HG03558 (cell line): Measurements from ENCODE around the gene CGB1.
"Not testable (repeated sequence)": the region's sequence is repeated elsewhere in the genome, so short reads cannot be mapped to it uniquely, and the experiment has no call there.

ENCODE experiments used
- ATAC-seq: cut with Tn5 transposase; IDR thresholded peaks from one replicate; pipeline ENCODE4 v1.9.1; 2021; ENCODE audit warnings: moderate number of reproducible peaks; ENCODE audit not compliant: unreplicated experiment; ENCODE audit errors: extremely low read depth

The CGB1 gene

DNA sequence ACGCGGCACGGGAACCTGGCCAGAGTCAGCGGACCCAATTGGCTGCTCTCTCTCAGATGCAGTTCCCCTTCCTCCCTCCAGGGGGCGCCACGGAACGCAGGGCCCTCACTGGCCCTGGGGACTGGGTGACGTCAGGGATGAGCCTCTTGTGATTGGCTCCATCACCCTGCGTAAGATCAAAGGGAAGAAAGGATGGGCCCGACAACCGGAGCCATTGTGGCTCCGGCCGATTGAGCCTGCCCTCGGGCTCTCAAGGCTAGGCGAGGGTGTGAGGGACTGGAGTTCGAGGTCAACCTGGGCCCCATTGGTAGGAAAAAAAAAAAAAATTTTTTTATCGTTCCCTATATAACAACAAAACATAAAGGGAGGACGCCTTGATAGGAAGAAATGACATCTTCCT is at the start of gene CGB1:
Gene CGB1 (minus strand): TSS at position 81 of the 400 bp plus-strand sequence. CDS start 184 bp downstream, outside the sequence.
- not testable (repeated sequence) for ATAC-seq

DNA sequence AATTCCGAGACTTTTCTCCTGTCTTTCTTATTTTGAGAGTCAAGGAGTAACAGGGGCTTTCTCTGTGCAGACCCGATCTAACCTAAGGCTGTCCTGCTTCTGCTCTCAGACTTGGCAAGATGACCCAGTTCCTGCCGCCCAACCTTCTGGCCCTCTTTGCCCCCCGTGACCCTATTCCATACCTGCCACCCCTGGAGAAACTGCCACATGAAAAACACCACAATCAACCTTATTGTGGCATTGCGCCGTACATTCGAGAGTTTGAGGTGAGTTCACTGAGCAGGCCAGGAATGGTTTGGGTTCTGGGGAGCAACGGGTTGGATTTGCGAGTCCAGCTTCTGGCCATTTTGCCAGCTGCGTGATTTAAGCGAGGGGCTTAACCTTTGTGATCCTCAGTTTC is 49.6 kb upstream of the CGB1 start:
- no peak for ATAC-seq

DNA sequence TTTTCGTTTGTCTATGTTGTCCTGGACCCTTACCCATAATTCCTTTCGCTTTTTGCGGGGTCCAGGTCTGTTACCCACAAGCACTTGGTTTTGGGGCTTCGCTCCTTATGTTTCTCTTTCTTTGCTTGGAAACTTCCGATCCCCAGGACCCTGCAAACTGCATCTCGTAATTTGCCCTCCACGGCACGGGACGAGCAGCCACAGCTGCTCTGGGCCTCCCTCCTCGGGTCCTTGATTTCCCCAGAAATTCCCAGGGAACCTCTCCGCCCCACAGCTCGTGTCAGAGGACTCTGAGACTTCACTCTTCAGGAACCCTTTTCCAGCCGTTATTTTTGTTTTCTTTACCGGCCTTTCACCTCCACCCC is 49.2 kb upstream of the CGB1 start:
- ATAC-seq, result no peak

DNA sequence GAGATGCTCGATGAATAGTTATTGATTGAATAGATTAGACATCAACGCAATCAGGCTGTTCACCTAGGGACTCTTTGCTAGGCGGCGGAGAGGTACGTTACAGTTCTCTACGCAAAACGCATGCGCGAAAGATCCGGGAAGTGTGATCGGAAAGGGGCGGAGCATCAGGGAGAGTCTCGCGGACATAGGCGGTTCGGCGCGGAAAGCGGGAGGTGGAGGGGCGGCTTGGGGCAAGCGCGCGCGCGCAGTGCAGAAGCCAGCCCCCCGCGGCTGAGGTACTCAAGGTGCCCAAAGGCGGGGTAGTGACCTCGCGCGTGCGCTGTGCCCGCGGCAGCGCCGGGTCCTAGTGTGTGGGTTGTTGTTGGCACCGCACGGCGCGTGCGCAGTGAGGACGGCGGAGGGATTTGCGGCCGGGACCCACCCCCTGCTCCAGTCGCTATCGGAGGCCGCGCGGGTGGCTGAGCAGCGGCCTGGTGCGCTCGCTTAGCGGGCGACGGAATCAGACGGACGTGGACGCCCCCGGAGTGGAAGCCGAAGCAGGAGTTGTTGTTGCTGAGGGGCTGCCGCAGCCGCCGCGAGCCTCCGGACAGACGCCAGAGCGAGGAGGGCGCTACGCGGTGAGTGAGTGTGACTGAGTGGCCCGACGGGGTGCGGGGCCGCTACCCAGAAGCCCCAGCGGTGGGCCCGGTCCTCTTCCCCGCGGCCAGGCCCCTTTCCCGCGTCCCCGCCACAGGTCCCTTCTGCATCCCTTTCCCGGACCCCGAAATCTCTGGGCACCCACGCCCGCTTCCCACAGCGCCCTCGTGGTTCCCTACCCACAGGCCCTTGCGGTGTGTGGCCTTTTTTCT is 48.5 kb upstream of the CGB1 start, which contains the start of gene SNRNP70:
Gene SNRNP70 (plus strand): TSS at position 432 of the 848 bp plus-strand sequence. CDS start 964 bp downstream, outside the sequence.
- ATAC-seq, result peak; percentile 78

DNA sequence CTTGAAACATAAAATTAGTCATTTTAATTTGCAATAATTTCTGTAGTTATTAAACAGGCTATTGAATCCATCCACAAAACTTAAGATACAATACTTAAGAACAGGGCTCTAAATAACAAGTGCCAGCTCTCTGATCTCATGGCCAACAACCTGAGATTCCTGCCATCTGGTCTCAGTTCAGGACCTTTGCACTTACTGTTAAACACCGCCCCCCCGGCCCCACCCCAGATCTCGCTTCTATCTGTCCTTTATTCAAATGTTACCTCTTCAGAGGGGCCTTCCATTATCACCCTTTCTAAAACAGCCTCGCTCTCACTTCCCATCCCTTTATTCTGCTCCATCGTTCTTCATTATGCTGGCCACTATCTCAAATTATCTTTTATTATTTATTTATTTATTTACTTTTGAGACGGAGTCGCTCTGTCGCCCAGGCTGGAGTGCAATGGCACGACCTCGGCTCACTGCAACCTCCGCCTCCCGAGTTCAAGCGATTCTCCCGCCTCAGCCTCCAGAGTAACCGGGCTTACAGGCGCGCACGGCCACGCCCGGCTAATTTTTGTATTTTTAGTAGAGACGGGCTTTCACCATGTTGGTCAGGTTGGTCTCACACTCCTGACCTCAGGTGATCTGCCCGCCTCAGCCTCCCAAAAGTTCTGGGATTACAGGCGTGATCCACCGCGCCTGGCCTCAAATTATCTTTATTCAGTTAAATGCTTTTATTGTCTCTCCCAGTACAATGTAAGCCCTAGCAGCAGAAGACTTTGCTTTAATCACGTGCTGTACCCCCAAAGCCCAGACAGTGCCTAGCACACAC is 47.7 kb upstream of the CGB1 start:
- no peak for ATAC-seq

DNA sequence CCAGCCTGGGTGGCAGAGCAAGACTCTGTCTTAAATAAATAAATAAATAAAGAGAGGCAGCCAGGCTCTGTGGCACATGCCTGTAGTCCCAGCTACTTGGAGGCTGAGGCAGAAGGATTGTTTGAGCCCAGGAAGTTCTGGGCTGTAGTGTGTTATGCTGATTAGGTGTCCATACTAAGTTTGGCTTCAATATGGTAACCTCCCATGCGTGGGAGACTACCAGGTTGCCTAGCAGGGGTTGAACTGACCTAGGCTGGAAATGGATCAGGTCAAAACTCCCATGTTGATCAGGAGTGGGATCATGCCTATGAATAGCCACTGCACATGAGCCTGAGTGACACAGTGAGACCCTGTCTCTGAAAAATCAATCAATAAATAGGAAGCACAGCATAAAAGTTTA is 44.6 kb upstream of the CGB1 start:
- no peak for ATAC-seq

DNA sequence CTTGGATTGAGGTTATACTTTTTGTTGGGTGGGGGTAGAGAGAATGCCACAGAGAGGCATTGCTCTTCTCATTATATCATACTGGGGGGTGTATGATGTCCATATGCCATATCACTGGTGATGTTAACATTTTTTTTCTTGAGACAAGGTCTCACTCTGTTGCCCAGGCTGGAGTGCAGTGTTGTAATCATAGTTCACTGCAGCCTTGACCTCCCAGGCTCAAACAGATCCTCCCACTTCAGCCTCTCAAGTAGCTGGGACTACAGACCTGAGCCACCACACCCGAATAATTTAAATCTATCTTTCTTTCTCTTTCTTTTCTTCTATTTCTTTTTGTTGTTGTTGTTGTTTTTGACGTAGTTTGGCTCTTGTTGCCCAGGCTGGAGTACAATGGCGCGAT is 43.7 kb upstream of the CGB1 start:
- ATAC-seq, result no peak

DNA sequence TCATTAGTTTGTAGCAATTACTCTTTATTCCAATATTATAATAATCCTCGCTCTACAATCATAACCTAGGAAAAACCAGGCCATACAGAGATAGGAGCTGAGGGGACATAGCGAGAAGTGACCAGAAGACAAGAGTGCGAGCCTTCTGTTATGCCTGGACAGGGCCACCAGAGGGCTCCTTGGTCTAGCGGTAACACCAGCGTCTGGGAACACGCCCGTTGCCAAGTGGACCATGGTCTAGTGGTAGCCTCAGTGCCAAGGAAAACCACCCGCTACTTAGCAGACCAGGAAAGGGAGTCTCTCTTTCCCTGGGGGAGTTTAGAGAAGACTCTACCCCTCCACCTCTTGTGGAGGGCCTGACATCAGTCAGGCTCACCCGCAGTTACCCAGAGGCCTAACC is 38.2 kb upstream of the CGB1 start:
- ATAC-seq, result not testable (repeated sequence)

DNA sequence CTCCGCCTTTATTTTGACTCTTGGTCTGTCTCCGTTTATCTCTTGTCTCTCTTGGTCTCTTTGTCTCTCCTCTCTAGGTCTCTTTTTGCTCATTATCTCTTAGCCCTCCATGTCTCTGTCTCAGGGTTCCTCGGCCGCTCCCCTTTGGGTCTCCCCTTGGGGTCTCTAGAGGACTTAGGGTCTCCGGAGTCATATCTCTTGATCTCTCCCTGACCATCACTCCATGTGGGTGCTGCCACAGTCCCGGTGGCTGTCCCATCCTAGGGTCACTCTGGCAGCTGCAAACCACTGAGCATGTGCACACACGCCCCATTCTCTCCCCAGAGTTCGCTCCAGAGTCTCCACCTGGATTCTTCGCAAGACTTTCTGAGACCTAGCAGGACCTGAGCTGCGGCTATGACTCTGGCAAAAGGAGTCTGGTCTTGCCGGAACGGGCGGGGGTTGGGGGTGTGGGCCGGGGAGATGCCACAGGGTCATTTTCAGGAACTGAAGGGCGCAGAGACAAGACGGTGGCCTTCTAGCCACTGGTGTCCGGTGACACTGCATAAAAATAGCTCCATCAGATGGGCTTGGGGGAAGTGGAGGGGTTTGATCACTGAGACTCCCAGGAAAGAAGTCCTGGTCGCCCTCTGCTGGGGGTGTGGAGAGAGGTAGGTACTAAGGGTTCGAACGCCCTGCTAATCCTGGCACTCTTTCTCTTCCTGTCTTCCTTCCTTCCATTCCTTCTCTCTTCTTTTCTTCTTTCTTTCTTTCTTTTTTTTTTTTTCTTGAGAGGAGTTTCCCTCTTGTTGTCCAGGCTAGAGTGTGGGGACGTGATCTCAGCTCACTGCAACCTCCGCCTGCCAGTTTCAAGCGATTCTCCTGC is 37.1 kb upstream of the CGB1 start:
- no peak for ATAC-seq

DNA sequence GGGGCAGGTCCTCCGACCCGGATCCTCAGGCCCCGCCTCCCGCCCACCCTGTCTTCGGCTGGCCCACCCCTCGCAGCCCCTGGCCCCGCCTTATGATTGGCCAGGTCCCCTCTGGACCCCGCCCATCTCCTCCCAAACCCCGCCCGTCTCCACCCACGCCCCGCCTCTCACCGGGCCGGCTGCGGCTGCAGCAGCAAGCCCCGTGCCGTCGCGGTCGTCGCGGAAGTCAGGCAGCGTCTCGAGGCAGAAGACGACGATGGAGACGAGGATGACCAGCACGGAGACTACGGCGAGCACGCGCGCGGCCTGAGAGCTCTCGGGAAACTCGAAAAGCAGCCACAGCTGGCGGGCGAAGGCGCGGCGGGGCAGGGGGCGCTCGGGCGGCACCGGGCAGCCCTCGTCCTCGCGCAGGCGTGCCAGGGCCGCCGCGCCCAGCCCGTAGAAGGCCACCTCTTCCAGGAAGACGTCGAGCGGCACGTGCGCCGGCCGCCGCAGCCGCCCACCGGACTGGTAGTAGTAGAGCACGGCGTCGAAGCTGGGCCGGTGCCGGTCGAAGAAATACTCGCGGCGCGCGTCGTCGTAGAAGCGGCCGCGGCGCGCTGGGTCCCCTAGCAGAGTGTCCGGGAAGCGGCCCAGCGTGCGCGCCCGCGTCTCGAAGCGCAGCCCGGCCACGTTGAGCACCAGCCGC is 35.3 kb upstream of the CGB1 start:
- ATAC-seq, result no peak

DNA sequence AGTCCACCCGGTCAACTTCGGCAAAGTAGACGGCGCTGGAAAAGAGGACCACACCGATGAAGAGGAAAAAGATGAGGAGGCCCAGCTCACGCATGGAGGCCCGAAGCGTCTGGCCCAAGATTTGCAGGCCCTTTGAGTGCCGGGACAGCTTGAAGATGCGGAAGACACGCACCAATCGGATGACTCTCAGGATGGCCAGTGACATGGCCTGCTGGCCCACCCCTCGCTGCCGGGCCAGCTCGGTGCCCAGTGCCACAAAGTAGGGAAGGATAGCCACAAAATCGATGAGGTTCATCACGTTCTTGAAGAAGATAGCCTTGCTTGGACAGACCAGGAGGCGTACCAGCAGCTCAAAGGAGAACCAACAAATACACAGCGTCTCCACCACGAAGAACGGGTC is 33.7 kb upstream of the CGB1 start:
- ATAC-seq, result no peak

DNA sequence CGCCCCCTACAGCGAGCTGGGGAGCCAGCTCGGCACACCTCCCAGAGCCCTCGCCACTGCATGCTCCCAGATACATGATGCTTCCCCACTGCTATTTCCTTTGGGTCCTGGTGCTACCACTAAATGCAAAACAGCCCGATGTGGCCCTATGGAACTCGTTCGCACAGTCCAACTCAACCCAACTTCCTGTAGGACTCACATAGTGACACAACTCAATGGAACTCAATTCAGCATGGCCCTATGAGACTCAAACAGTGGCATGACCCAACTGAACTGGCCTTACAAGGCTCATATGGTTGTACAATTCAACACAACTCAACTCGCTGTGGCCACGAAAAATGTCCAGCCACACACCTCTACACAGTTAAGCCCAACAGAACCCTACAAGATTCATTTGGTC is 32.3 kb upstream of the CGB1 start:
- ATAC-seq, result no peak

DNA sequence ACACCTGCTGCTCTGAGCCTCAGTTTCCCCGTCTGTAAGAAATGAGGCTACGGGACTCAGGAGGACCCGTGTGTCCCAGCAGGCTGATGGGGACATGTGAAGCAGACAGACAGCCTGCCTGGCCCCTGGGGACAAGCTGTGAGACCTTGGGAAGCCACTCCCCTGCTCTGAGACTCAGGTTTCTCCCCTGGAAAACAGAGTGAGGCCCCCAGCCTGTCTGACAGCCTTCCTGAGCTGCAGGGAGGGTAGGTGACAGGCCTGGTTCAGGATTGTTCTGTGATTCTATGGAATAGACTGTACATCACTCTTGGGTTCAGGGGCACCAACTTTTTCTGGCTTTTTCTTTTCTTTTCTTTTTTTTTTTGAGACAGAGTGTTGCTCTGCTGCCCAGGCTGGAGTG is 30.9 kb upstream of the CGB1 start:
- ATAC-seq, result no peak

DNA sequence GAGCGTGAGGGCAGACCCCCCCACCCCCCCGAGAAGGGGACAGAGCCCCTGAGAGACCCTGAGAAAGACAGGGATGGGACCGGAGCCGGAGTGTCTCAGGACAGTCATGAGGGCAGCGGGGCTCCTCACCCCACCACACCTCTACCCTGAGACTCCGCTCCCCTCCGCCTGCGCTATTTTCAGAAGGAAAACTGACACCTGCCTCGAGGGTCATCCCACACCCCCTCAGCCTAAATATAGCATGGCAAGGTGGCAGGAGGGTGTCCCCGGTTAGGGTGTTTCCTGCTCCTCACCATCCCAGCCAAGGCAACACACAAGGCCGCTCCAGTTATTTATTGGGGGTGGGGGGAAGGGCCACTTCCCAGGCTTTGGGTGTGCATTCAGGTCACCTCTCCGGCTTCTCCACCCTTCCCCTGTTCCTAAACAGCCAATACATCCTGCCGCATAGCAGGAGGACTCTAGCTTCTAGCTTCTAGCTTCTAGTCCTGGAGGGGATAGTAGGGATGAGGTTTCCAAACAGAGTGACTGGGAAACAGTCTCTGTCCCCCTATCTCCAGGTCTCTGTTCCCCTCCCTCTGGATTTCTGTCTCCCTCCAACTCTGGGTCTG is 29.3 kb upstream of the CGB1 start:
- no peak for ATAC-seq

DNA sequence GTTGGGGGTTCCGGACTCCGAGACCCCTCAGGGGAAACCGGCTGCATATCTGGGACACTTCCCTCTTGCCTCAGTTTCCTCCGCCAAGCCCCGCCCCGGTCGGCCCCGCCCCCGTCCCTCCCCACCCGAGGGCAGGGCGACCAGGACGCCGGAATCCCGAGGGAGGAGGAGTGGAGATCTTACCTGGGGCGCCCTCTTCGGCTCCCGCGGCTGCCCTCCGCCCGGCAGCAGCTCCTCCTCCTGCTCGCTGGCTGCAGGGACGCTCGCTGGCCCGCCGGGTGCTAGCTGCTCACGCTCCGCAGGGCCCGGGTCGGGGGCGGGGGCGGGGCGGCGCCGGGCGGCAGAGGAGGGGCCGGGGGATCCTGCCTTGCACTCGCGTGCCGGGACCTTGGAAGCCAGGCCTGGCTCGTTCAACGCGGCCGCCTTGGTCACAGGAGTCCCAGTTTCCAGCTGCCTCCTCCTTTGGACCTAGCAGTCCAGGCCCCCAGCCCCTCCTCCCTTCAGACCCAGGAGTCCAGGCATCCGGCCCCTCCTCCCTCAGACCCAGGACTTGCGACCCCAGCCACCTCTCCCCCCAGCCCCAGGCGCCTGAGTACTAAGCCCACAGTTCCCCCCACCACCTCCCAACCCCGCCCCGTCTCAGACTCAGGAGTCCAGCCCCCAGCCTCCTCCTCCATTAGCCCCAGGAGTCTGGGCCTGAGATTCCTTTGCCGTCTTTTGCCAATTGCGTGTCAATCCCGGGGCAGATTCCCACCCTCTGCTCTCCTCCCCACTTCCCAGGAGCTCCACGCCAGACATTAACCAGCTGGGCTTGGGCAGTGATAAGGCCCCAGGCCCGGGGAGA is 28.3 kb upstream of the CGB1 start, which contains the start of gene NTF4:
Gene NTF4 (minus strand): TSS at position 51 of the 844 bp plus-strand sequence. CDS start 2,821 bp downstream, outside the sequence.
- no peak for ATAC-seq

DNA sequence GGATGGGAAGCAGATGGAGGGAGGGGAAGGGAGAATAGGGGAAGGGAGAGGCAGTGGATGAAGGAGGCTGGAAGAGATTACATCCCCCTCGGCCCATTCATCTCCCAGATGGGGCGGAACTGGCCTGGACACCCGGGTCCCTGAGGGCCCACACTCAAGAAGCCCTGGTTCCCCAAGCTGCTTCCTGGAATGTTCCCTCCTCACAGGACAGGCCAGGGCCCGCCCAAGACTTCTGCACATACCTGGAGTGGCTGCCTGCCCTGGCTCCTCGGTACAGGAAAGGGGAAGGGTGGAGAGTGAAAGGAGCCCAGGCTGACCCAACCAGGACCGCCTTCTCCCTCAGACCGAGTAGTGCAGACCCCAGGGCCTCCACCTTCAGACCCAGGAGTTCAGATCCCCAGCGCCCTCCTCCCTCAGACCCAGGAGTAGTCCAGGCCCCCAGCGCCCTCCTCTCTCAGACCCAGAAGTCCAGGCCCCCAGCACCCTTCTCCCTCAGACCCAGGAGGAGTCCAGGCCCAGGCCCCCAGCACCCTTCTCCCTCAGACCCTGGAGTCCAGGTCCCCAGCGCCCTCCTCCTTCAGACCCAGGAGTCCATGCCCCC is 27.4 kb upstream of the CGB1 start:
- ATAC-seq, result no peak

DNA sequence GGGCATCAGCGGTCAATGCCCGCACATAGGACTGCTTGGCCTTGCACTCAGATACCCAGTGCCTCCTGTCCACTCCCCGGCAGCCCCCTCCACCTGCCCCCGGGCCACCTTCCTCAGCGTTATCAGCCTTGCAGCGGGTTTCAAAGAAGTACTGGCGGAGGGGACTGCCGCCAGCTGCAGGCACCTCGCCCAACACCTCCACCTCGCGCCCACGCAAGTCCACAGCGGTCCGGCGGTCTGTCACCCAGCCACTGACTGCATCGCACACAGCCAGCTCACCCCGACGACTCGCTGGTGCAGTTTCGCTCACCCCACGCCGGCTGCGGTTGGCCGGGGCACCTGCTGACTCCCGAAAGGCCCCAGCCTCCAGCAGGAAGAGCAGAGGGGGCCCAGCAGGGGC is 24.8 kb upstream of the CGB1 start:
- no peak for ATAC-seq

DNA sequence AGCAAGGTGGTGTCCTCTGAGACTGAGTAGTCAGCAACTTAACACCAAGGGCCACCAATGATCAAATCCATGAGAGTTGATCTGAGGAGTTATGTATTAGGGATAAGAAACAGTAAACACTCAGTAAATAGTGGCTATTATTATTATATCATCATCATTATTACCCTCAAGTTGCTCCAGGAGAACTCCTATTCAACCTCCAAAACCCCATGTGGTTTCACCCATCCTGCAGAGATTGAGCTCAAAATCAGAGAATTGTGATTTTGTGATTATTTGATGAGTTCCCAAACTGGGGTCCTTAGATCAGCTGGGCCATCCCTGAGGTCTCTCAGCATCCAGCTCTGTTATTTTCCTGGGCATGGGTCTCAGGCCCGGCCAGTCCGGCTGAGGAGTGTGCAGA is 24.3 kb upstream of the CGB1 start:
- ATAC-seq, result no peak
